K562 (cell line): Measurements from ENCODE around the gene CCDC116. TPM values are rescaled to one million over a fixed set of nuclear protein-coding genes. Genes with fewer than 3 reads are reported as not detected.

ENCODE experiments used
- CXXC5 ChIP-seq: fragments of 250-450 bp; sonication (Bioruptor Pico); IDR thresholded peaks from 2 replicates; pipeline ENCODE4 v1.8.0; 2022; ENCODE audit warnings: inconsistent platforms, mild to moderate bottlenecking, moderate library complexity
- FOXA1 ChIP-seq: fragments of 450-650 bp; IDR thresholded peaks from 2 replicates; pipeline ENCODE4 v1.6.1; 2016; ENCODE audit warnings: mild to moderate bottlenecking, borderline replicate concordance
- JUN ChIP-seq, 2 experiments: sonication (generic) in 1 of 2; formaldehyde crosslinking in 1 of 2; IDR thresholded peaks; 2 replicates each; pipeline versions ENCODE4 v1.6.1 to v1.8.0; 2012 to 2022; ENCODE audit warnings: borderline replicate concordance in 2 of 2, mild to moderate bottlenecking in 2 of 2, improper control_type of control experiment in 1 of 2, low read depth in 1 of 2, low read length in 1 of 2, missing genetic modification reagents in 1 of 2
- MAFF ChIP-seq: IDR thresholded peaks from 2 replicates; pipeline ENCODE4 v1.6.1; 2012; ENCODE audit warnings: low read length, improper control_type of control experiment
- MYC ChIP-seq, 2 experiments: fragments of 250-450 bp in 1 of 2; sonication (Bioruptor Pico) in 1 of 2; IDR thresholded peaks; 2 replicates each; pipeline versions ENCODE4 v1.5.1 to v1.6.1; 2012 to 2021; ENCODE audit warnings: low read depth in 2 of 2, borderline replicate concordance in 1 of 2, improper control_type of control experiment in 1 of 2, low read length in 1 of 2, mild to moderate bottlenecking in 1 of 2, moderate library complexity in 1 of 2
- NR4A1 ChIP-seq, 2 experiments: fragments of 250-450 bp in 1 of 2; fragments of 450-650 bp in 1 of 2; sonication (Bioruptor Pico) in 1 of 2; IDR thresholded peaks; 2 replicates each; pipeline versions ENCODE4 v1.4.0 to v1.6.1; 2016 to 2020; ENCODE audit warnings: mild to moderate bottlenecking in 2 of 2, missing compliant biosample characterization in 1 of 2, missing genetic modification characterization in 1 of 2, moderate library complexity in 1 of 2
- RBBP5 ChIP-seq: fragments of 200-600 bp; sonication (generic); IDR thresholded peaks from 2 replicates; pipeline ENCODE4 v1.6.1; 2012; ENCODE audit warnings: borderline replicate concordance, mild to moderate bottlenecking, low read length, control low read depth, inconsistent platforms; ENCODE audit not compliant: insufficient read depth, poor library complexity, severe bottlenecking
- SMARCC2 ChIP-seq: fragments of 450-650 bp; IDR thresholded peaks from 2 replicates; pipeline ENCODE4 v1.6.1; 2017; ENCODE audit warnings: antibody characterized with exemption, moderate library complexity, mild to moderate bottlenecking, low read depth
- ZNF384 ChIP-seq: IDR thresholded peaks from 2 replicates; pipeline ENCODE4 v1.6.1; 2012; ENCODE audit warnings: low read depth, low read length, improper control_type of control experiment
- polyA plus RNA-seq, 8 experiments: library from polyadenylated mRNA; depleted of rRNA in 4 of 8; stranded (reverse) in 5 of 8; unstranded in 3 of 8; fragments of >200 nt; fragmentation: Nextera tagmentation in 2 of 8; fragmentation: Illumina TruSeq in 1 of 8; extraction: Ambion mirVana in 2 of 8; extraction: Trizol in 1 of 8; gene quantifications; 2 replicates each; pipeline versions ENCODE4 v1.2.1 to v1.2.3, GENCODE V29; 2011 to 2014; ENCODE audit warnings: inconsistent platforms in 1 of 8, missing spikeins in 1 of 8
- total RNA-seq, 7 experiments: library from RNA; depleted of rRNA in 6 of 7; stranded (reverse); fragments of >200 nt in 6 of 7; fragmentation: Illumina TruSeq in 2 of 7; extraction: Trizol in 2 of 7; gene quantifications; 2 replicates each; pipeline versions ENCODE4 v1.2.1 to v1.2.3, GENCODE V29; 2011 to 2021; ENCODE audit warnings: low replicate concordance in 1 of 7
- TF ChIP-seq, protein P1 (sequence below): fragments of 450-650 bp; IDR thresholded peaks from one replicate; pipeline ENCODE4 v1.6.1; 2018; ENCODE audit warnings: mild to moderate bottlenecking, moderate library complexity; ENCODE audit not compliant: partially characterized antibody
- TF ChIP-seq, protein P2 (sequence below): fragments of 200-600 bp; sonication (generic); IDR thresholded peaks from one replicate; pipeline ENCODE4 v1.6.1; 2012; ENCODE audit warnings: mild to moderate bottlenecking, low read depth, low read length, inconsistent platforms
- TF ChIP-seq, protein P3 (sequence below): fragments of 450-650 bp; formaldehyde crosslinking; IDR thresholded peaks from 2 replicates; pipeline ENCODE4 v1.4.0; 2020; ENCODE audit warnings: mild to moderate bottlenecking, moderate library complexity

The CCDC116 gene
- total and polyA plus RNA-seq, 9 of the 15 experiments (the other 6 are each of a cell fraction or from before 2014, with no cell fraction given): 1.6 to 11.3 (median 4.7) TPM

DNA sequence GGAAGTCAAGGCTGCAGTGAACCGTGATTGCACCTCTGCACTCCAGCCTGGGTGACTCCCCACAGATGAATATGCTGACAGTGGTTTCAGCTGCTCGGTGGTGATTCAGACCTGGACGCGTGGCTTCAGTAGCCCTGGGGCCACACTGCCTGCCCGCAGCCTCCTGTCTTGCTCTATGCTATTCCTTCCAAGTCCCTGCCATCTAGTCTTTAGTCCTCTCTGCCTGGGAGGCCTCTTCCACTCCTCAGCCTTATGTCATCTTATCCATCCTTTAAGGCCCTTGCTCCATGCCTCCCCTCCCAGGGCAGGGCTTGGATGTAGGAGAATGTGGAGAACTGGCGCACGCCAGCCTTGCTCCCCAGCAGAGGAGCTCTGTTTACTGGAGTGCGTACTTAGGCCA lies 25.8 kb upstream of the CCDC116 start (continued):
- TF ChIP-seq NR4A1 (CRISPR knock-in tag; IDR thresholded peaks at IDR 0.05) (no peak), NR4A1 (tag; IDR thresholded peaks at IDR 0.05) (0 out of 2 replicates have a peak, but pooled peaks have one; percentile 27), RBBP5 (peak; percentile 17), JUN (IDR thresholded peaks at IDR 0.05; ENCODE audit: borderline replicate concordance, low read depth, low read length) (peak; percentile 48), JUN (CRISPR knock-in tag; IDR thresholded peaks at IDR 0.05; ENCODE audit: borderline replicate concordance) (no peak), MAFF (peak; percentile 23; the same call in 1 of the 2 replicates), CXXC5 (CRISPR knock-in tag) (no peak; the same call in 1 of the 2 replicates), FOXA1 (no peak), SMARCC2 (no peak), MYC (IDR thresholded peaks at IDR 0.05; ENCODE audit: low read depth, low read length) (no peak), MYC (CRISPR knock-in tag; IDR thresholded peaks at IDR 0.05; ENCODE audit: borderline replicate concordance, low read depth) (no peak), ZNF384 (peak; percentile 4; the same call in 1 of the 2 replicates)
- TF ChIP-seq, protein P1, sequence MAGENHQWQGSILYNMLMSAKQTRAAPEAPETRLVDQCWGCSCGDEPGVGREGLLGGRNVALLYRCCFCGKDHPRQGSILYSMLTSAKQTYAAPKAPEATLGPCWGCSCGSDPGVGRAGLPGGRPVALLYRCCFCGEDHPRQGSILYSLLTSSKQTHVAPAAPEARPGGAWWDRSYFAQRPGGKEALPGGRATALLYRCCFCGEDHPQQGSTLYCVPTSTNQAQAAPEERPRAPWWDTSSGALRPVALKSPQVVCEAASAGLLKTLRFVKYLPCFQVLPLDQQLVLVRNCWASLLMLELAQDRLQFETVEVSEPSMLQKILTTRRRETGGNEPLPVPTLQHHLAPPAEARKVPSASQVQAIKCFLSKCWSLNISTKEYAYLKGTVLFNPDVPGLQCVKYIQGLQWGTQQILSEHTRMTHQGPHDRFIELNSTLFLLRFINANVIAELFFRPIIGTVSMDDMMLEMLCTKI: no peak
- TF ChIP-seq, protein P2, sequence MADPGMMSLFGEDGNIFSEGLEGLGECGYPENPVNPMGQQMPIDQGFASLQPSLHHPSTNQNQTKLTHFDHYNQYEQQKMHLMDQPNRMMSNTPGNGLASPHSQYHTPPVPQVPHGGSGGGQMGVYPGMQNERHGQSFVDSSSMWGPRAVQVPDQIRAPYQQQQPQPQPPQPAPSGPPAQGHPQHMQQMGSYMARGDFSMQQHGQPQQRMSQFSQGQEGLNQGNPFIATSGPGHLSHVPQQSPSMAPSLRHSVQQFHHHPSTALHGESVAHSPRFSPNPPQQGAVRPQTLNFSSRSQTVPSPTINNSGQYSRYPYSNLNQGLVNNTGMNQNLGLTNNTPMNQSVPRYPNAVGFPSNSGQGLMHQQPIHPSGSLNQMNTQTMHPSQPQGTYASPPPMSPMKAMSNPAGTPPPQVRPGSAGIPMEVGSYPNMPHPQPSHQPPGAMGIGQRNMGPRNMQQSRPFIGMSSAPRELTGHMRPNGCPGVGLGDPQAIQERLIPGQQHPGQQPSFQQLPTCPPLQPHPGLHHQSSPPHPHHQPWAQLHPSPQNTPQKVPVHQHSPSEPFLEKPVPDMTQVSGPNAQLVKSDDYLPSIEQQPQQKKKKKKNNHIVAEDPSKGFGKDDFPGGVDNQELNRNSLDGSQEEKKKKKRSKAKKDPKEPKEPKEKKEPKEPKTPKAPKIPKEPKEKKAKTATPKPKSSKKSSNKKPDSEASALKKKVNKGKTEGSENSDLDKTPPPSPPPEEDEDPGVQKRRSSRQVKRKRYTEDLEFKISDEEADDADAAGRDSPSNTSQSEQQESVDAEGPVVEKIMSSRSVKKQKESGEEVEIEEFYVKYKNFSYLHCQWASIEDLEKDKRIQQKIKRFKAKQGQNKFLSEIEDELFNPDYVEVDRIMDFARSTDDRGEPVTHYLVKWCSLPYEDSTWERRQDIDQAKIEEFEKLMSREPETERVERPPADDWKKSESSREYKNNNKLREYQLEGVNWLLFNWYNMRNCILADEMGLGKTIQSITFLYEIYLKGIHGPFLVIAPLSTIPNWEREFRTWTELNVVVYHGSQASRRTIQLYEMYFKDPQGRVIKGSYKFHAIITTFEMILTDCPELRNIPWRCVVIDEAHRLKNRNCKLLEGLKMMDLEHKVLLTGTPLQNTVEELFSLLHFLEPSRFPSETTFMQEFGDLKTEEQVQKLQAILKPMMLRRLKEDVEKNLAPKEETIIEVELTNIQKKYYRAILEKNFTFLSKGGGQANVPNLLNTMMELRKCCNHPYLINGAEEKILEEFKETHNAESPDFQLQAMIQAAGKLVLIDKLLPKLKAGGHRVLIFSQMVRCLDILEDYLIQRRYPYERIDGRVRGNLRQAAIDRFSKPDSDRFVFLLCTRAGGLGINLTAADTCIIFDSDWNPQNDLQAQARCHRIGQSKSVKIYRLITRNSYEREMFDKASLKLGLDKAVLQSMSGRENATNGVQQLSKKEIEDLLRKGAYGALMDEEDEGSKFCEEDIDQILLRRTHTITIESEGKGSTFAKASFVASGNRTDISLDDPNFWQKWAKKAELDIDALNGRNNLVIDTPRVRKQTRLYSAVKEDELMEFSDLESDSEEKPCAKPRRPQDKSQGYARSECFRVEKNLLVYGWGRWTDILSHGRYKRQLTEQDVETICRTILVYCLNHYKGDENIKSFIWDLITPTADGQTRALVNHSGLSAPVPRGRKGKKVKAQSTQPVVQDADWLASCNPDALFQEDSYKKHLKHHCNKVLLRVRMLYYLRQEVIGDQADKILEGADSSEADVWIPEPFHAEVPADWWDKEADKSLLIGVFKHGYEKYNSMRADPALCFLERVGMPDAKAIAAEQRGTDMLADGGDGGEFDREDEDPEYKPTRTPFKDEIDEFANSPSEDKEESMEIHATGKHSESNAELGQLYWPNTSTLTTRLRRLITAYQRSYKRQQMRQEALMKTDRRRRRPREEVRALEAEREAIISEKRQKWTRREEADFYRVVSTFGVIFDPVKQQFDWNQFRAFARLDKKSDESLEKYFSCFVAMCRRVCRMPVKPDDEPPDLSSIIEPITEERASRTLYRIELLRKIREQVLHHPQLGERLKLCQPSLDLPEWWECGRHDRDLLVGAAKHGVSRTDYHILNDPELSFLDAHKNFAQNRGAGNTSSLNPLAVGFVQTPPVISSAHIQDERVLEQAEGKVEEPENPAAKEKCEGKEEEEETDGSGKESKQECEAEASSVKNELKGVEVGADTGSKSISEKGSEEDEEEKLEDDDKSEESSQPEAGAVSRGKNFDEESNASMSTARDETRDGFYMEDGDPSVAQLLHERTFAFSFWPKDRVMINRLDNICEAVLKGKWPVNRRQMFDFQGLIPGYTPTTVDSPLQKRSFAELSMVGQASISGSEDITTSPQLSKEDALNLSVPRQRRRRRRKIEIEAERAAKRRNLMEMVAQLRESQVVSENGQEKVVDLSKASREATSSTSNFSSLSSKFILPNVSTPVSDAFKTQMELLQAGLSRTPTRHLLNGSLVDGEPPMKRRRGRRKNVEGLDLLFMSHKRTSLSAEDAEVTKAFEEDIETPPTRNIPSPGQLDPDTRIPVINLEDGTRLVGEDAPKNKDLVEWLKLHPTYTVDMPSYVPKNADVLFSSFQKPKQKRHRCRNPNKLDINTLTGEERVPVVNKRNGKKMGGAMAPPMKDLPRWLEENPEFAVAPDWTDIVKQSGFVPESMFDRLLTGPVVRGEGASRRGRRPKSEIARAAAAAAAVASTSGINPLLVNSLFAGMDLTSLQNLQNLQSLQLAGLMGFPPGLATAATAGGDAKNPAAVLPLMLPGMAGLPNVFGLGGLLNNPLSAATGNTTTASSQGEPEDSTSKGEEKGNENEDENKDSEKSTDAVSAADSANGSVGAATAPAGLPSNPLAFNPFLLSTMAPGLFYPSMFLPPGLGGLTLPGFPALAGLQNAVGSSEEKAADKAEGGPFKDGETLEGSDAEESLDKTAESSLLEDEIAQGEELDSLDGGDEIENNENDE: no peak
- TF ChIP-seq, protein P3, sequence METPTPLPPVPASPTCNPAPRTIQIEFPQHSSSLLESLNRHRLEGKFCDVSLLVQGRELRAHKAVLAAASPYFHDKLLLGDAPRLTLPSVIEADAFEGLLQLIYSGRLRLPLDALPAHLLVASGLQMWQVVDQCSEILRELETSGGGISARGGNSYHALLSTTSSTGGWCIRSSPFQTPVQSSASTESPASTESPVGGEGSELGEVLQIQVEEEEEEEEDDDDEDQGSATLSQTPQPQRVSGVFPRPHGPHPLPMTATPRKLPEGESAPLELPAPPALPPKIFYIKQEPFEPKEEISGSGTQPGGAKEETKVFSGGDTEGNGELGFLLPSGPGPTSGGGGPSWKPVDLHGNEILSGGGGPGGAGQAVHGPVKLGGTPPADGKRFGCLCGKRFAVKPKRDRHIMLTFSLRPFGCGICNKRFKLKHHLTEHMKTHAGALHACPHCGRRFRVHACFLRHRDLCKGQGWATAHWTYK (CRISPR knock-in tag): peak; percentile 44; the same call in 1 of the 2 replicates
